GM19043 (cell line): ENCODE data around the gene TSPYL6.

Source experiments
- ATAC-seq: cut with Tn5 transposase; IDR thresholded peaks from one replicate; pipeline ENCODE4 v1.9.1; 2021; ENCODE audit warnings: low read depth; ENCODE audit not compliant: unreplicated experiment

TSPYL6 gene

DNA sequence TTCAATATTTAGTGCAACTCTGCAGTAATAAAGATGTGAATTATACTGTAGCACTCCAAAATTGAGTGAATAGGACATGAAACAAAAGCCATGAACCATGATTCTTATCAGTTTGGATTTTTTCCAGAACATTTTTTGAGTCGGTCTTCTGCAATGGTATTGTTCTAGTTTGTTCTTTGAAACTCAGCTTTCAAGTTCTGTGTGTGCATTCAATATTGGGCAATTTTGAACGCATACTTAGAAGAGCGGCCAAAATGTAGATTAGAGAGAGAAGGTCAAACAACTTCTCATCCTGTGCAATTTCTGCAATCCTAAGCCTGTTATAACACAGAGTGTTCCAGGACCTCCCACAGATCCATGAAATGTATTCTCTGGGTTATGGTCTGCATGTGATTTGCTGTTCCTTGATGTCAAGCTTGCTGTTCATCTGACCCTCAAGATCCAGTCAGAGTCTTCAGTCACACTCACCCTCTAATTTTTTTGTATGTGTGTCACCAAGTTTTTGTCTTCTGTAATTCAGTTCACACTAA lies 48.3 kb downstream of the TSPYL6 start:
- ATAC-seq = no peak

DNA sequence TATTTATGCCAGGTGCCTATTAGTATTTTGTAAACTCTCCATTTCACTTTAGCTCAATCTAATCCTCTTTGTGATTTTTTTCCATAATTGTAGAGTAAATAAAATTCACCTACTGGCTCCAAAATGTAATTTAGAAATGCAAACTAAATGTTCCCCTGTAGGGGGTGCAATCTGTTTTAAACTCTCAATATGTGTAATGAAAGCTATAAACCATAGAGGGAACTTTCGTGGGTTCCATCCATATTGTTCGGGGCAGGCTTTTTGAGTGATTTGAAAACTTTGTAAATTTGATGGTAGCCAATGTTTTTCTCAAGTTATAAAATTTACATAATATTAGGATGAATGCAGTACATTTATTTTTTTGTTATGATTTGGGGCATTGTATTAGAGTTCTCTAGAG lies 49.4 kb downstream of the TSPYL6 start:
- ATAC-seq = no peak

- ATAC-seq = no peak
Observed at GRCh38 chr2:54204476-54204875, 51.6 kb downstream of the TSPYL6 start.
